Measurements from ENCODE around the gene MTERF2.

- TF ChIP-seq, protein P1, sequence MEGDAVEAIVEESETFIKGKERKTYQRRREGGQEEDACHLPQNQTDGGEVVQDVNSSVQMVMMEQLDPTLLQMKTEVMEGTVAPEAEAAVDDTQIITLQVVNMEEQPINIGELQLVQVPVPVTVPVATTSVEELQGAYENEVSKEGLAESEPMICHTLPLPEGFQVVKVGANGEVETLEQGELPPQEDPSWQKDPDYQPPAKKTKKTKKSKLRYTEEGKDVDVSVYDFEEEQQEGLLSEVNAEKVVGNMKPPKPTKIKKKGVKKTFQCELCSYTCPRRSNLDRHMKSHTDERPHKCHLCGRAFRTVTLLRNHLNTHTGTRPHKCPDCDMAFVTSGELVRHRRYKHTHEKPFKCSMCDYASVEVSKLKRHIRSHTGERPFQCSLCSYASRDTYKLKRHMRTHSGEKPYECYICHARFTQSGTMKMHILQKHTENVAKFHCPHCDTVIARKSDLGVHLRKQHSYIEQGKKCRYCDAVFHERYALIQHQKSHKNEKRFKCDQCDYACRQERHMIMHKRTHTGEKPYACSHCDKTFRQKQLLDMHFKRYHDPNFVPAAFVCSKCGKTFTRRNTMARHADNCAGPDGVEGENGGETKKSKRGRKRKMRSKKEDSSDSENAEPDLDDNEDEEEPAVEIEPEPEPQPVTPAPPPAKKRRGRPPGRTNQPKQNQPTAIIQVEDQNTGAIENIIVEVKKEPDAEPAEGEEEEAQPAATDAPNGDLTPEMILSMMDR (IDR thresholded peaks at IDR 0.05) = no peak
- no peak for TF ChIP-seq POLR2A (IDR thresholded peaks at IDR 0.05)
These were observed 10.3 kb downstream of the MTERF2 start for GRCh38 chr12:106976668-106977067.

Data from ovary (tissue), 3 donors.